H1 (cell line): Measurements from ENCODE around the gene C3. TPM values are rescaled to one million over a fixed set of nuclear protein-coding genes. Genes with fewer than 3 reads are reported as not detected.

Source experiments
- BCL11A ChIP-seq, 2 experiments: IDR thresholded peaks; one replicate each; pipeline ENCODE4 v1.6.1; 2011; ENCODE audit warnings: low read depth in 2 of 2, low read length in 2 of 2, mild to moderate bottlenecking in 2 of 2
- CBX8 ChIP-seq: fragments of 300-800, 300-1000 bp; sonication (generic); IDR thresholded peaks from 2 replicates; pipeline ENCODE4 v1.7.1; 2016; ENCODE audit warnings: low read depth, low read length, borderline replicate concordance
- EP300 ChIP-seq, 2 experiments: IDR thresholded peaks; 1 replicate in 1 of 2; 2 replicates in 1 of 2; pipeline ENCODE4 v1.6.1; 2011 to 2012; ENCODE audit warnings: low read depth in 2 of 2, low read length in 2 of 2, mild to moderate bottlenecking in 2 of 2, borderline replicate concordance in 1 of 2, inconsistent platforms in 1 of 2, moderate library complexity in 1 of 2
- KDM1A ChIP-seq: fragments of 200-600, 300-600 bp; sonication (generic); IDR thresholded peaks from 2 replicates; pipeline ENCODE4 v1.7.1; 2016; ENCODE audit warnings: mild to moderate bottlenecking, low read length, borderline replicate concordance
- ZNF274 ChIP-seq: IDR thresholded peaks from 2 replicates; pipeline ENCODE4 v1.7.0; 2012; ENCODE audit warnings: low read length, borderline replicate concordance; ENCODE audit errors: extremely low read depth
- polyA plus RNA-seq, 7 experiments: library from polyadenylated mRNA; depleted of rRNA in 3 of 7; stranded (reverse) in 5 of 7; unstranded in 2 of 7; fragments of >200 nt in 5 of 7; fragments of 200-250 nt in 2 of 7; gene quantifications; 1 replicate in 5 of 7; 2 replicates in 1 of 7; 4 replicates in 1 of 7; pipeline versions ENCODE4 v1.2.1 to v1.2.3, GENCODE V29; 2011 to 2013; ENCODE audit warnings: missing spikeins in 2 of 7, mixed read lengths in 2 of 7
- total RNA-seq: library from RNA; stranded (reverse); fragmentation: NEBNext Ultra II Directional; extraction: Animal tissue kit (Norgen Biotek cat#: 25700); gene quantifications from 2 replicates; pipeline ENCODE4 v1.2.1, GENCODE V29; 2021

Gene C3
- total and polyA plus RNA-seq, 2 of the 8 experiments (the other 6 are each of a cell fraction or from before 2014, with no cell fraction given), result 6.4 to 12.8 TPM

DNA sequence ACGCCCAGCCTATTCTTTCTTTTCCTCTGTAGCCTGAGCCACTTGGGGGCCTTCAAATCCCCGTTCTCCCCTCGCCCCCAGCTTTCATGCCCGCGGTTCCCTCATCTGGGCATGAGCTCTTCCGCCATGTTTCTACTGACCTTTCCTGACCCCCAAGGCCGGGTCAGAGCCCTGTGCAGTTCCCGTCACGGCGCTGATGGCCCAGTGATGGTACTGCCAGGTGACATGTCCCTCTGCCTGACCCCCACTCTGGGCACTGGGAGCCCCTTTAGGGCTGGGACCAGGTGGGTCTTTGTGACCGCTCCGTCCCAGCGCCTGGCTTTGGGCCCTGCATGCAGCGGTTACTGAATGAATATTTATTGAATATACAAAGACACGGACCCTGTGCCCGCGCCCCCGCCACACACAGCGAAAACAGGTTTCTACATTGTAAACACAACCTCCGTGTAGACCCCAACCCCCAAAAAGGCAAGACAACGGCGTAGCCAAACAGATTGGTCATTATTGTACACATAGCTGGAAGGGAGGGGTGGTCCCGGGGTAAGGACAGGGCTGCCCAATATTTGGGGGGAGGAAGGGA is 9.2 kb upstream of the C3 start (continued):
- no peak for TF ChIP-seq KDM1A
- no peak for TF ChIP-seq ZNF274
- TF ChIP-seq EP300 (IDR thresholded peaks at IDR 0.05; ENCODE audit: borderline replicate concordance in 1 of 2, low read depth in 2 of 2, low read length in 2 of 2), result no peak
- no peak for TF ChIP-seq BCL11A (IDR thresholded peaks at IDR 0.05; ENCODE audit: low read depth in 2 of 2, low read length in 2 of 2)
- TF ChIP-seq CBX8, result no peak
